ENCODE results near the gene GJB6. TPM values are rescaled to one million over a fixed set of nuclear protein-coding genes. Genes with fewer than 3 reads are reported as not detected.

GJB6 gene
- total RNA-seq, 2 experiments from 2014 or later, result 2.3 to 3.3 TPM

DNA sequence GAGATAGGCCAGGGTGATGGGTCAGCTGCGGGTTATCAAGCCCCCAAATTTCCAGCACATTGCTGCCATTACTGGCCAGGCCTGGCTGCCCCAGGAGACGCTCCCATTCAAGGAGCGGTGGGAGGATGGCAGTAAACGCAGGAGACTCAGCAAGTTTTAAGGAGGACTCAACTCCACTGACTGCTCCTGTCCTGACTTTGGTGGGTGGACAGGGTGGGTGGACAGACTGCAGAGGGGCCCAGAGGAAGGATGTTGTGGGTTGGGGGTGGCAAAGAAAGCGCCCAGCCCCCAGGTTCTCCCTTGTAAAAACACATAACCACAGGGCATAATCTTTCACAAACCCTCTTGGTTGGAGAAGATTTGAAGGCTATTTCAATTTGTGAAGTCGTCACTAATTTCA lies 4.4 kb downstream of the GJB6 start:
- intact Hi-C loops (cut with micrococcal nuclease), result no loop called here
- H3K4me3 Mint-ChIP-seq, result no peak overlapping the region
- ATAC-seq (no peak), DNase-seq (no peak)
- H3K4me1 Mint-ChIP-seq (ENCODE audit: low read depth), result peaks cover 10% of the 10 kb centered on the region
- H3K9me3 Mint-ChIP-seq, result no peaks in the 10 kb centered on the region
- peaks cover 23% of the 10 kb centered on the region for H3K27me3 Mint-ChIP-seq
- H3K27ac Mint-ChIP-seq, result no peak overlapping the region
- ChIA-PET CTCF (interaction anchor here (1.1 kb wide), 1 partner anchor 601 kb away, joined by 4 read pairs; no protein-coding TSS in a partner anchor), POLR2A (interaction anchor here (0.5 to 0.6 kb wide), 3 partner anchors 18 to 355 kb away, joined by 3 read pairs; no protein-coding TSS in a partner anchor)
- no peaks in the 10 kb centered on the region for H3K36me3 Mint-ChIP-seq (ENCODE audit: low read depth)
- no peak for TF ChIP-seq CTCF (IDR thresholded peaks at IDR 0.05)

GRCh38 chr13:20227288-20227687 lies 4.8 kb downstream of the GJB6 start:
- ChIA-PET POLR2A (interaction anchor here (0.6 kb wide), 1 partner anchor 18 kb away, joined by 3 read pairs; no protein-coding TSS in a partner anchor), CTCF (interaction anchor here (1.1 kb wide), 1 partner anchor 601 kb away, joined by 4 read pairs; no protein-coding TSS in a partner anchor)
- Mint-ChIP-seq H3K27me3 (peaks cover 23% of the 10 kb centered on the region), H3K4me1 (ENCODE audit: low read depth) (peaks cover 10% of the 10 kb centered on the region), H3K9me3 (no peaks in the 10 kb centered on the region), H3K4me3 (no peak overlapping the region), H3K27ac (no peak overlapping the region), H3K36me3 (ENCODE audit: low read depth) (no peaks in the 10 kb centered on the region)
- DNase-seq (no peak), ATAC-seq (no peak)
- intact Hi-C loops (cut with micrococcal nuclease), result no loop called here
- no peak for TF ChIP-seq CTCF (IDR thresholded peaks at IDR 0.05)

GRCh38 chr13:20222553-20222952 lies 9.6 kb downstream of the GJB6 start:
- H3K4me3 Mint-ChIP-seq, result no peak overlapping the region
- no peaks in the 10 kb centered on the region for H3K9me3 Mint-ChIP-seq
- no peak overlapping the region for H3K27ac Mint-ChIP-seq
- no peak for ATAC-seq
- H3K27me3 Mint-ChIP-seq, result peaks cover 2% of the 10 kb centered on the region
- TF ChIP-seq CTCF (IDR thresholded peaks at IDR 0.05), result no peak
- POLR2A ChIA-PET, result no interaction called here
- H3K36me3 Mint-ChIP-seq (ENCODE audit: low read depth), result no peaks in the 10 kb centered on the region
- intact Hi-C loops (cut with micrococcal nuclease), result no loop called here
- CTCF ChIA-PET, result no interaction called here
- peaks cover 20% of the 10 kb centered on the region for H3K4me1 Mint-ChIP-seq (ENCODE audit: low read depth)
- DNase-seq, result no peak

DNA sequence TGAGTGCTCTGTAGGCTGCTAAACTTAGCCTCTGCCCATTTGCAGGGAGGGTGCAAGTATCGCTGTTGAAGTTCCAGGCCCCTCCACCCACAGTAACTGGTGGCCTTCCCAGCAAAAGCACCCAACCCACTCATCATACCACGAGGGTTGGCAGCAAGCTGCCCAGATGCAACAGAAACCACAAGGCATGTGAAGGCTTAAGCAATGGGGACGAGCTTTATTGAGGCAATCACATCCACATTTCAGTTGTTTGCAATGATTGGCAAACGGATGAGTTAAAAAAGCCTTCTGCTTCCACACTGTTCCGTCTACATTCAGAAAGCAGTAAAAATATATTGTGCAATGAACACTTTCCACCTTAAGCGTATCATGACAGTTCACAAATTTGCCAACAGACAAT lies 10.3 kb downstream of the GJB6 start:
- no peak overlapping the region for H3K4me3 Mint-ChIP-seq
- peaks cover 2% of the 10 kb centered on the region for H3K27me3 Mint-ChIP-seq
- no peaks in the 10 kb centered on the region for H3K9me3 Mint-ChIP-seq
- H3K4me1 Mint-ChIP-seq (ENCODE audit: low read depth), result peaks cover 20% of the 10 kb centered on the region
- intact Hi-C loops (cut with micrococcal nuclease), result no loop called here
- ATAC-seq, result no peak
- ChIA-PET POLR2A (no interaction called here), CTCF (no interaction called here)
- H3K36me3 Mint-ChIP-seq (ENCODE audit: low read depth), result no peaks in the 10 kb centered on the region
- no peak for DNase-seq
- no peak for TF ChIP-seq CTCF (IDR thresholded peaks at IDR 0.05)
- H3K27ac Mint-ChIP-seq, result no peak overlapping the region

GRCh38 chr13:20219577-20219976 lies 12.5 kb downstream of the GJB6 start:
- no peak for TF ChIP-seq CTCF (IDR thresholded peaks at IDR 0.05)
- POLR2A ChIA-PET, result no interaction called here
- H3K27ac Mint-ChIP-seq, result peak overlapping the region; percentile 66

More at GRCh38 chr13:20219577-20219976, 12.5 kb downstream of the GJB6 start:
- peaks cover 20% of the 10 kb centered on the region for H3K4me1 Mint-ChIP-seq (ENCODE audit: low read depth)
- H3K9me3 Mint-ChIP-seq, result no peaks in the 10 kb centered on the region
- no peaks in the 10 kb centered on the region for H3K27me3 Mint-ChIP-seq
- CTCF ChIA-PET, result interaction anchor here (1.0 to 1.2 kb wide), 2 partner anchors 22 to 240 kb away, joined by 3 to 4 read pairs; no protein-coding TSS in a partner anchor
- peak; percentile 95 for ATAC-seq
- no peaks in the 10 kb centered on the region for H3K36me3 Mint-ChIP-seq (ENCODE audit: low read depth)
- peak overlapping the region; percentile 9 for H3K4me3 Mint-ChIP-seq
- DNase-seq, result no peak
- intact Hi-C loops (cut with micrococcal nuclease), result no loop called here
